Suprapubic skin (tissue), 4 donors: ENCODE data around the gene TSPO2. TPM values are rescaled to one million over a fixed set of nuclear protein-coding genes. Genes with fewer than 3 reads are reported as not detected.

Experiments used
- DNase-seq, 2 donors: peaks; one replicate each; pipeline ENCODE4 v3.0.0-alpha.2; 2019; ENCODE audit warnings: low spot score in 2 of 2
- H3K27ac ChIP-seq: fragments of 200-600 bp; sonication (generic); one replicate; pipeline ENCODE4 v1.5.1; 2019
- H3K27me3 ChIP-seq: fragments of 200-600 bp; sonication (generic); one replicate; pipeline ENCODE4 v1.5.1; 2019
- H3K36me3 ChIP-seq: fragments of 200-600 bp; sonication (generic); one replicate; pipeline ENCODE4 v1.5.1; 2019
- H3K4me1 ChIP-seq: fragments of 200-600 bp; sonication (generic); one replicate; pipeline ENCODE4 v1.5.1; 2019
- H3K4me3 ChIP-seq: fragments of 200-600 bp; sonication (generic); one replicate; pipeline ENCODE4 v1.5.1; 2019; ENCODE audit warnings: mild to moderate bottlenecking
- H3K9me3 ChIP-seq: fragments of 200-600 bp; sonication (generic); one replicate; pipeline ENCODE4 v1.5.1; 2019
- EP300 ChIP-seq: sonication (generic); formaldehyde crosslinking; IDR thresholded peaks from one replicate; pipeline ENCODE4 v1.6.1; 2017; ENCODE audit warnings: antibody characterized with exemption
- POLR2A ChIP-seq, 2 donors: fragments of 450-650 bp; IDR thresholded peaks; one replicate each; pipeline ENCODE4 v1.6.1; 2017; ENCODE audit warnings: antibody characterized with exemption in 2 of 2, mild to moderate bottlenecking in 2 of 2, moderate library complexity in 2 of 2
- POLR2AphosphoS5 ChIP-seq, 3 donors: sonication (generic); formaldehyde crosslinking; IDR thresholded peaks; one replicate each; pipeline ENCODE4 v1.6.1; 2017; ENCODE audit warnings: antibody characterized with exemption in 3 of 3
- WGBS: methylation state at CpG from one replicate; pipeline ENCODE4 v1.1.5; 2018; 5-methylcytosine and 5-hydroxymethylcytosine counted together
- total RNA-seq, 4 donors: library from RNA; depleted of rRNA; stranded (reverse); fragments of >200 nt; gene quantifications; one replicate each; pipeline ENCODE4 v1.1.0, GENCODE V29; 2016
- TF ChIP-seq, protein P1 (sequence below), 2 donors: fragments of 200-600 bp in 1 of 2; fragments of 450-650 bp in 1 of 2; sonication (generic) in 1 of 2; IDR thresholded peaks; one replicate each; pipeline ENCODE4 v1.5.1; 2016 to 2019; ENCODE audit warnings: antibody characterized with exemption in 2 of 2, mild to moderate bottlenecking in 1 of 2, moderate library complexity in 1 of 2

TSPO2 gene
- total RNA-seq, 4 donors from 2014 or later = not detected

DNA sequence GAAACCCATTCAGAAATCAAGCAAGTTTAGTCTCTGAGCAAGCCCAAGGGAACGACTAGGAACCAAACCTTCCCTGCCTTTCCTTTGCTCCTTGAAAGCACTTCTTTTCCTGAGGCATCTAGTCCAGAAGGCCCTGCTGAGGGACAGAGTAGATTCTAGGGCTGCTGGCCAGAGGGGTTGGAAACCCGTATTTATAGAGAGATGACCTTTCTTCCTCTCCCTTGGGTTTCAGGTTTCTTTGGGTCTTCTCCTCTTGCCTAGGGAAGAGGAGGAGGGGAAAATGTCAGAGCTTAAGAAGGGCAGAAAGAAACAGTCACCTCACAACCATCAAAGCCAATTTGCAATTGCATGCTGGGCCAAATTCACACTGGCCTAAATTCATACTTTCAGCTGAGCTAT is 16.5 kb downstream of the TSPO2 start:
- Histone ChIP-seq H3K4me3 (no peak overlapping the region), H3K27me3 (no peaks in the 10 kb centered on the region), H3K9me3 (no peaks in the 10 kb centered on the region), H3K36me3 (peaks cover 6% of the 10 kb centered on the region), H3K27ac (no peak overlapping the region), H3K4me1 (peaks cover 5% of the 10 kb centered on the region)
- TF ChIP-seq POLR2AphosphoS5 (IDR thresholded peaks at IDR 0.05) = no peak
- TF ChIP-seq, protein P1, sequence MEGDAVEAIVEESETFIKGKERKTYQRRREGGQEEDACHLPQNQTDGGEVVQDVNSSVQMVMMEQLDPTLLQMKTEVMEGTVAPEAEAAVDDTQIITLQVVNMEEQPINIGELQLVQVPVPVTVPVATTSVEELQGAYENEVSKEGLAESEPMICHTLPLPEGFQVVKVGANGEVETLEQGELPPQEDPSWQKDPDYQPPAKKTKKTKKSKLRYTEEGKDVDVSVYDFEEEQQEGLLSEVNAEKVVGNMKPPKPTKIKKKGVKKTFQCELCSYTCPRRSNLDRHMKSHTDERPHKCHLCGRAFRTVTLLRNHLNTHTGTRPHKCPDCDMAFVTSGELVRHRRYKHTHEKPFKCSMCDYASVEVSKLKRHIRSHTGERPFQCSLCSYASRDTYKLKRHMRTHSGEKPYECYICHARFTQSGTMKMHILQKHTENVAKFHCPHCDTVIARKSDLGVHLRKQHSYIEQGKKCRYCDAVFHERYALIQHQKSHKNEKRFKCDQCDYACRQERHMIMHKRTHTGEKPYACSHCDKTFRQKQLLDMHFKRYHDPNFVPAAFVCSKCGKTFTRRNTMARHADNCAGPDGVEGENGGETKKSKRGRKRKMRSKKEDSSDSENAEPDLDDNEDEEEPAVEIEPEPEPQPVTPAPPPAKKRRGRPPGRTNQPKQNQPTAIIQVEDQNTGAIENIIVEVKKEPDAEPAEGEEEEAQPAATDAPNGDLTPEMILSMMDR (IDR thresholded peaks at IDR 0.05) = no peak
- no peak for TF ChIP-seq EP300
- no peak for TF ChIP-seq POLR2A (IDR thresholded peaks at IDR 0.05)
- WGBS = 84% methylated on average over 2 of the region's 2 CpGs
- no peak for DNase-seq

DNA sequence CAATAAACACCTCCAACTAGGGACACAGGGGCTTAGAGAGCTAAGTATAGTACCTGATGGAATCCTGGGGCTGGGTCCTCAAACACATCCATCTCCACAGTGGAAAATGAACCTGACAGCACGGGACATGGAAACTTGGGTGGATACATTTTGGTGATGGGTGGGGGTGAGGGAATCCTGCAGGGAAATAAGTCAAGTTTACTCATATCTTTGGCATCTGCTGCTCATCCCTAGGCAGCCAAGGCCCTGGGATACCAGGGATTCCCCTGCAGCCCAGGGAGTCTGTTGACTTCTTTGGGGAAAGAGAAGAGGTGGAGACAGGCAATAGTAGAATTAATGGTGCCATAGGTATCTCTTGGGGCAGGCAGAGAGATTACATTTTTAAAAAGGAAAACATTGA is 17.3 kb downstream of the TSPO2 start:
- 50% methylated on average over 1 of the region's 1 CpG for WGBS
- Histone ChIP-seq H3K9me3 (no peaks in the 10 kb centered on the region), H3K4me3 (no peak overlapping the region), H3K27me3 (no peaks in the 10 kb centered on the region), H3K27ac (no peak overlapping the region), H3K4me1 (peaks cover 5% of the 10 kb centered on the region), H3K36me3 (peaks cover 14% of the 10 kb centered on the region)
- no peak for DNase-seq
- TF ChIP-seq POLR2A (IDR thresholded peaks at IDR 0.05) (no peak), EP300 (no peak), POLR2AphosphoS5 (IDR thresholded peaks at IDR 0.05) (no peak)
- TF ChIP-seq, protein P1 (IDR thresholded peaks at IDR 0.05) = no peak

- 81% methylated on average over 13 of the region's 13 CpGs for WGBS
- TF ChIP-seq, protein P1 (IDR thresholded peaks at IDR 0.05) = no peak
- TF ChIP-seq POLR2AphosphoS5 (IDR thresholded peaks at IDR 0.05) (no peak), EP300 (no peak), POLR2A (IDR thresholded peaks at IDR 0.05) (no peak)
- H3K36me3 ChIP-seq = peaks cover 25% of the 10 kb centered on the region
- H3K9me3 ChIP-seq = no peaks in the 10 kb centered on the region
- no peak overlapping the region for H3K27ac ChIP-seq
- no peaks in the 10 kb centered on the region for H3K27me3 ChIP-seq
- no peak for DNase-seq
- peaks cover 5% of the 10 kb centered on the region for H3K4me1 ChIP-seq
- H3K4me3 ChIP-seq = no peak overlapping the region
Measured at GRCh38 chr6:41061196-41061726, 19.0 kb downstream of the TSPO2 start.

DNA sequence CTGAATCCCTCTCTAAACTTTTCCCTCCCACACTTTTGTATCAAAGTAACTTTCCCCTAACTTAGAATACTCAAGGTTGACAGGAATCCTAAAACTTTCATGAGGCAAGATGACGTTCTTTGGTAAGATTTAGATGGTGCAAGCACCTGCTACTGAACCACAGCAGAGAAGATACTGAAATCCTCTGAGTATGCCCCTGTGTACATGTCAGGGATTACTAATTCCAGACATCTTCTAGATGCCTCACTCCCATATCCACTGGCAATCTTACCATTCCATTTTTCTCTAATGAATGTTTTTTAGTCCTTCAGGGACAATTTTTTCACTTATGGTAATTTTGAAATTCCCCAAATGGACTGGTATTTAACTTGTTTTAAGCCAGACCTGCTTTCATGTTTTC is 19.8 kb downstream of the TSPO2 start:
- no peaks in the 10 kb centered on the region for H3K27me3 ChIP-seq
- DNase-seq = no peak
- 88% methylated on average over 1 of the region's 1 CpG for WGBS
- H3K4me3 ChIP-seq = no peak overlapping the region
- peaks cover 25% of the 10 kb centered on the region for H3K36me3 ChIP-seq
- H3K4me1 ChIP-seq = peaks cover 5% of the 10 kb centered on the region
- TF ChIP-seq POLR2A (IDR thresholded peaks at IDR 0.05) (no peak), EP300 (no peak), POLR2AphosphoS5 (IDR thresholded peaks at IDR 0.05) (no peak)
- TF ChIP-seq, protein P1 (IDR thresholded peaks at IDR 0.05) = no peak
- H3K27ac ChIP-seq = no peak overlapping the region
- no peaks in the 10 kb centered on the region for H3K9me3 ChIP-seq

DNA sequence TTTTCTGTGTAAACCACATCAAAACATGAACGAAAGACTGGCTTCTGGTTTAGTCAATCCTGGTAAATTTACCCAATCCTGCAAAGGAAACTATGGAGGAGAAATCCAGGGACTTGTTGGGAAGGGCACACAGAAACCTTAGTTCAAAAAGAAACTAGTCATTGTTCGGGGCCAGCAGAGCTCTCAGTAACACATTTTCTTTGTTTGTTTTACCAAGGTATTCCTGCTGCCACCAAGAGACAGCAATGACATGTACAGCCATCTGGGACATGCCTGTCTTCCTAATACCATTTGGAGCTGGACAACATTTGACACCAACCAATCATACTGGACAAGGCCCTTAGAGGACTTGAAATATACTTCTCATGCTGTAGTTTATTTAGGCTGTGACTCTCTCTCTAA is 21.6 kb downstream of the TSPO2 start:
- peaks cover 5% of the 10 kb centered on the region for H3K4me1 ChIP-seq
- no peaks in the 10 kb centered on the region for H3K27me3 ChIP-seq
- H3K36me3 ChIP-seq = peaks cover 43% of the 10 kb centered on the region
- H3K9me3 ChIP-seq = no peaks in the 10 kb centered on the region
- DNase-seq = no peak
- 84% methylated on average over 2 of the region's 2 CpGs for WGBS
- TF ChIP-seq EP300 (no peak), POLR2AphosphoS5 (IDR thresholded peaks at IDR 0.05) (no peak)
- no peak overlapping the region for H3K4me3 ChIP-seq
- H3K27ac ChIP-seq = no peak overlapping the region

DNA sequence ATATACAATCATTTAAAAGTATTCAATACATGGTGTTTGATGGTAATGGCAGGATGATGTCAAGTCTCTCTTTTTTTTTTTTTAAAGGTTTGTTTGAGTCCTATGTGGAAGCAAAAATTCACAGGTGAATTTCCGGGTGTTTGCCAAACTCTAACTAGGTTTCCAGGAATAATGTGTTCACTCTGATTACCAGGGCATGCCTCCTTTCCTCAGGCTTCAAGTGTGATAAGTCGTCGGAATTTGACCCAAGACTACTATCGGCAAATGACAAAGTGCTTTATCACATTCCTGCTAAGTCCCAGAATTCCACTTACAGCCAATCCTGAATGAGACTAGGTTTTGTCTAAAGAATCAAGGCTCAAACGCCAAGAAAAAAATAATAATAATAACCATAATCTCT is 22.6 kb downstream of the TSPO2 start:
- 84% methylated on average over 5 of the region's 5 CpGs for WGBS
- TF ChIP-seq, protein P1 (IDR thresholded peaks at IDR 0.05) = no peak
- TF ChIP-seq EP300 = no peak
- no peak for TF ChIP-seq POLR2A (IDR thresholded peaks at IDR 0.05)
- no peak for TF ChIP-seq POLR2AphosphoS5 (IDR thresholded peaks at IDR 0.05)
- H3K9me3 ChIP-seq = no peaks in the 10 kb centered on the region
- H3K27me3 ChIP-seq = no peaks in the 10 kb centered on the region
- H3K36me3 ChIP-seq = peaks cover 50% of the 10 kb centered on the region
- no peak overlapping the region for H3K27ac ChIP-seq
- H3K4me3 ChIP-seq = no peak overlapping the region
- H3K4me1 ChIP-seq = peaks cover 5% of the 10 kb centered on the region
- no peak for DNase-seq
